NCI-H82 (cell line): Measurements from ENCODE around the gene ANTXR2.

Source experiments
- DNase-seq: peaks from one replicate; lab custom pipeline; 2025; lab: John Stamatoyannopoulos, UW

ANTXR2 gene

DNA sequence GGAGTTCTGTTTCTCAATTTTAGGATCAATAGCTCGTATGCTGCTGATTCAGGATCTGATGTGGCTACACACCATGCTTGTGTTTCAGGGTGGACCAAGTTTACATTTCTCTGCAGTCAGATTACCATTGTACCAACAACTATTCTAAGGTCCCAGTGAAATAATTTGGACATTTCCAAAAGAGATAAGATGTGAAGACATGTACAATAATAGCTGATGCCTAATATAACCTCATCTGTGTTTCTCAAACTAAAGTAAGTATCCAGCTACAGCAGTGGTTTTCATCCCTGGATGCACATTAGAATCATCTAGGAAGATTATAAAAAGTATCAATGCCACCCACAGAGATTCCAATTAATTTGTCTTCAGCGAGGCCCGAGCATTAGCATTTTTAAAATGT, 209.7 kb downstream of the ANTXR2 start:
- DNase-seq: peak; percentile 63

- DNase-seq: peak; percentile 95
These were observed 210.2 kb downstream of the ANTXR2 start for GRCh38 chr4:79862821-79863220.

DNA sequence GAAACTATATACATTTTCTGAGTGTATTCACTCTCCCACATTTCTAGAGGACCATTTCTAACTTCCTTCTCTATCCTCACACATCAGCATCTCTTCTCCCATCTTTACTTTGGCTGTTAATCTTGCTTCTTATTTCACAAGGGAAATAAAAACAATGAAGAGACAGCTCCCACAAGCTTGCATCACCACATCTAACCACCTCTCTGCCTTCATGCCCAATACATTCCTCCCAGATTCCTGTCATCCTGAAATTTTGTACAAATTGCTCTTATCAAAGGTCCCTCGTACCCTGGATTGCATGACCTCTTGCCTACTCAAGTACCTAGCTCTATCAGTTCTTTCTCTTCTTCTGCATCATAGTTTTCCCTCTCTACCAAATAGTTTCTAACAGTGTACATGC, 215.2 kb downstream of the ANTXR2 start:
- DNase-seq: no peak

DNA sequence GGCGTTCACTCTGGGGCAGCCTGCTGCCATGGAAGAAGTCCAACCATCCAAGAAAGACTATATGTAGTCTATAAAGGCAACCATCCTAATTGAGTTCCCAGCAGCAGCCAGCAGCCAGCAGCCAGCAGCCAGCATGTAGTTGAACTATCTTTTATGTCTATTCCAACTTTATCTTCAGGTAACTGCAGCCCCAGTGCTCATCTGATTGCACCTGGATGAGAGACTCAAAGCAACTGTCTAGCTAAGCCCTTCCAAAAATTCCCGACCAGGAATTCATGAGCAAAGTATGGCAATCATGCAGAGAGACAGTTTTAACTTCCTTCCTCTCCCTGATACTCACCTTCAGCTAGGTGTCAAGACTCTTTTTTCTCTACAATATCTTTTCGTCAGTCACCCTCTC, 216.8 kb downstream of the ANTXR2 start:
- no peak for DNase-seq

DNA sequence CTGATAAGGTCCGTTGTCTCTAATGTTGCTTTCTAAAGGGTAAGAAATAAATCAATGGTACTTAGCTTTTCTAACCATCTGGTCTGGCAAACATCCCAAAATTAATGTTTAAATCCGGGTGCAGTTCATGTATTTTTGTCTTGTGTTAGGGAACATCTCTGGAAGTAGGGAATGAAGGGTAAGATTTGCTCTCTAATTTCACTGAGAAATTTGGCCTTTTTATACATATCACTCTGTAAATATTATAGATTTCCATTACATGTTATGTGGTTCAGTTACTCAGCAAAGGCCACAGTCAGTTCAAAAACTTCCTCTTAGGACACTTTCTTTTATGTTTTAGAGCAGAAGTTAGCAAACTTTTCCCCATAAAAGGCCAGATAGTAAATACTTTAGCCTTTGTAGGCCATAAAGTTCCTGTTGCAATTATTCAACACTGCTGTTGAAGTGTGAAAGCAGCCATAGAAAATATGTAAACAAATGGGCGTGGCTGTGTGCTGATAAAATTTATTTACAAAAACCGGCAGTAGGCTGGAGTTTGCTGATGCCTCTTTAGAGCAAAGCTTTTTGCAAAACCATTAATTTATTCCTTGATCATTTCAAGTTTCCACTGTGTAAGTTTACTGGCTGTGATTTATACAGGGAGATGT, 218.1 kb downstream of the ANTXR2 start:
- DNase-seq: peak; percentile 71

DNA sequence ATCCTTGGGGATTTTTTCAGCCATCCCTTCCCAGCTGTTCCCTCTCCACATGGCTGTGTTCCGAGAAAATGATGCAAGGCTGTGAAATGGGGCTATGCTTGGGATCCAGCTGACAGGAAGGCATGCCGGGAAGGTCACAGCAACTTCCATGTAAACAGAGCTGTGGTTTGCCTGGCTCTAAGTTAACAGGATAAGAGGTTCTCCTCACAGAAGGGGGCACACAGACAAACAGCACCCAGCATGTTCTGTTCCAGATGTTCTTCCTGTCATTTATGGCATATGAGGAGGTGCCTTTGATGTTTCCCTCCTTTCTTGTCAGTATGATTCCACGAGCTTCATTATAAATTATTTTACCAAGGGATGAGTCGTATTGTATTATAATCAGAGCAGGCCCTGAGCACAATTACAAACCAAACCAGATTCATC, 220.7 kb downstream of the ANTXR2 start:
- peak; percentile 46 for DNase-seq

DNA sequence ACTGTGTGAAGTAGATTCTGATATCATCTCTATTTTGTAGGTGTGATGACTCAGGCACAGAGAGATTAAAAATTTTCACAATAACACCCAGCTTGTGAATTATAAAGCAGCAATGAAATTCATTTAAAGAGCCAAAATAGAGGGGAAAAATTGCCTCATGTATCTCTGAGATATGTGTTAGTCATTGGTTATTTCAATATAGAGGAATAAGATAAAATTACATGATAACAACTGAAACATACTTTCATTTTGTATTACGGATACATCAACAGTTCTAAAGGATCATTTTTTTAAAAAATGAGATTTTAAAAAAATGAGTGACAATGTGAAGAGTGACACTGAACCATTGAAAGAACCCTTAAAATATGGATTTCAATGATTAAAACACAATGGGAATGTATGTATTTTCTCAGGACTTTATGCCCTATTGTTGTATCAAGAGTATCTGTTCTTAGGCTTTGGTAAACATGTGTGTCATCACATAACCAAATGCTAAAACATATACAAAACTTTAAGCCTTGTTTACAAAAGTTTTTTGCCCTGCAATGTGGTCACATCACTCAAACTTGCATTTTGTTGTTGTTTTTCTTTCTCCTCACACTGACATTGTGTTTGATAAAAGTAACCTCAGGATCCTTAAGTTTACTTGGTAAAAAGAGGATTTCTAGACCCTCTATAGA, 221.3 kb downstream of the ANTXR2 start:
- DNase-seq: no peak
